Breast epithelium (tissue), 3 donors: ENCODE data around the gene ANLN.

ENCODE experiments used
- CTCF ChIP-seq, 3 donors: fragments of 450-650 bp; IDR thresholded peaks; one replicate each; pipeline ENCODE4 v1.5.1; 2016 to 2017; ENCODE audit warnings: antibody characterized with exemption in 3 of 3, mild to moderate bottlenecking in 3 of 3, moderate library complexity in 3 of 3
- POLR2A ChIP-seq: fragments of 450-650 bp; IDR thresholded peaks from one replicate; pipeline ENCODE4 v1.6.1; 2016; ENCODE audit warnings: antibody characterized with exemption, mild to moderate bottlenecking, moderate library complexity
- POLR2AphosphoS5 ChIP-seq, 3 donors: sonication (generic); formaldehyde crosslinking; IDR thresholded peaks; one replicate each; pipeline ENCODE4 v1.6.1; 2017; ENCODE audit warnings: antibody characterized with exemption in 3 of 3

GRCh38 chr7:36455646-36456045 lies 66.0 kb downstream of the ANLN start:
- TF ChIP-seq CTCF (IDR thresholded peaks at IDR 0.05) (no peak), POLR2AphosphoS5 (IDR thresholded peaks at IDR 0.05) (no peak), POLR2A (no peak)
